ENCODE results near the gene TMEM132C.

TMEM132C gene

DNA sequence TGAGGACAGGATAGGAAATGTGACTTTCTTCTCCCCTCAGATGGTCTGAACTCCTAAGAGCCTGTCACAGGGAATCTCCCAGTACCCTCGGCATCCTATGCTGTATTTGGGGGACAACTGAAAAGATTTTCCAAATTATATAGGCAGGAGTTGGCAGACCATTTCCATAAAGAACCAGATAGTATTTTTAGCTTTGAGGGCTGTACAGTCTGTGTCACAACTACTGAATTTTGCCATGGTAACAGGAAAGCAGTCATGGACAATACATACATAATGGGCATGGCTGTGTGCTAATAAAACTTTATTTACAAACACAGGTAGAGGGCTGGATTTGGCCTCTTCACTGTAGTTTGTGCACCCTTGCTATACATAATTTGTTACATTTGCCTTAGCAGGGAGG, 30.4 kb upstream of the TMEM132C start:
- H3K9me3 ChIP-seq (replicated peaks; ENCODE audit: insufficient read depth, low read length): no peaks in the 10 kb centered on the region
- no peak overlapping the region for H3K4me2 ChIP-seq (ENCODE audit: low read depth, low read length)
- no peak overlapping the region for H3K9ac ChIP-seq (ENCODE audit: low read length)
- H3K79me2 ChIP-seq (ENCODE audit: low read length): no peaks in the 10 kb centered on the region
- no peaks in the 10 kb centered on the region for H3K27me3 ChIP-seq (replicated peaks; ENCODE audit: insufficient read depth, low read length)
- no peak overlapping the region for H2AFZ ChIP-seq (ENCODE audit: low read length)
- no peaks in the 10 kb centered on the region for H3K36me3 ChIP-seq (replicated peaks; ENCODE audit: insufficient read depth, low read length)
- no peaks in the 10 kb centered on the region for H3K9me2 ChIP-seq (replicated peaks; ENCODE audit: insufficient read depth, low read length)
- H3K27ac ChIP-seq (ENCODE audit: low read length): no peak overlapping the region
- H3F3A ChIP-seq (ENCODE audit: insufficient read depth, low read length): no peaks in the 10 kb centered on the region
- no peak for TF ChIP-seq EZH2 (optimal IDR thresholded peaks at IDR 0.05; ENCODE audit: low read depth, low read length)
- TF ChIP-seq EZH2phosphoT487 (IDR thresholded peaks at IDR 0.05; ENCODE audit: low read length): no peak
- TF ChIP-seq, protein P1, sequence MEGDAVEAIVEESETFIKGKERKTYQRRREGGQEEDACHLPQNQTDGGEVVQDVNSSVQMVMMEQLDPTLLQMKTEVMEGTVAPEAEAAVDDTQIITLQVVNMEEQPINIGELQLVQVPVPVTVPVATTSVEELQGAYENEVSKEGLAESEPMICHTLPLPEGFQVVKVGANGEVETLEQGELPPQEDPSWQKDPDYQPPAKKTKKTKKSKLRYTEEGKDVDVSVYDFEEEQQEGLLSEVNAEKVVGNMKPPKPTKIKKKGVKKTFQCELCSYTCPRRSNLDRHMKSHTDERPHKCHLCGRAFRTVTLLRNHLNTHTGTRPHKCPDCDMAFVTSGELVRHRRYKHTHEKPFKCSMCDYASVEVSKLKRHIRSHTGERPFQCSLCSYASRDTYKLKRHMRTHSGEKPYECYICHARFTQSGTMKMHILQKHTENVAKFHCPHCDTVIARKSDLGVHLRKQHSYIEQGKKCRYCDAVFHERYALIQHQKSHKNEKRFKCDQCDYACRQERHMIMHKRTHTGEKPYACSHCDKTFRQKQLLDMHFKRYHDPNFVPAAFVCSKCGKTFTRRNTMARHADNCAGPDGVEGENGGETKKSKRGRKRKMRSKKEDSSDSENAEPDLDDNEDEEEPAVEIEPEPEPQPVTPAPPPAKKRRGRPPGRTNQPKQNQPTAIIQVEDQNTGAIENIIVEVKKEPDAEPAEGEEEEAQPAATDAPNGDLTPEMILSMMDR (IDR thresholded peaks at IDR 0.05; ENCODE audit: low read length): no peak
- H3K4me3 ChIP-seq (ENCODE audit: low read length): no peak overlapping the region
- no peaks in the 10 kb centered on the region for H4K20me1 ChIP-seq (ENCODE audit: insufficient read depth, low read length)
- DNase-seq: no peak
- no peaks in the 10 kb centered on the region for H3K4me1 ChIP-seq (ENCODE audit: low read length)

DNA sequence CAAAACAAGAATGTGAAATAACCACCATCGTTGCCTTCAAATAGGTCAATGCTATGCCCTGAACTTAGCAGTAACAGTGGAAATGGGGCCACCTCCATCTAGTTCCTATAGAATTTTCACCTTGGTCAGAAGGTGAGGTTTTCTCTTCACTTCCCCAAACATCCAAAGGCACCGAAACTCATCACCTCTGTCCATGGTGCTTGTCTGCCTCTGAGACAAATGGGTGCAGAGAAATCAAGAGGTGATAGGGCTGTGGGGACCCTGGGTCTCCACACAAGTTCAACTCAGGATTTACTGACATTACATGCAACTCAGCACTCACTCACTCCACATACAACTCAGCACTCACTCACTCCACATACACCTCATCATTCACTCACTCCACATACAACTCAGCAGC, 26.2 kb upstream of the TMEM132C start:
- H3K27ac ChIP-seq (ENCODE audit: low read length): no peak overlapping the region
- H3K36me3 ChIP-seq (replicated peaks; ENCODE audit: insufficient read depth, low read length): no peaks in the 10 kb centered on the region
- H3K4me2 ChIP-seq (ENCODE audit: low read depth, low read length): no peak overlapping the region
- no peak overlapping the region for H2AFZ ChIP-seq (ENCODE audit: low read length)
- no peak overlapping the region for H3K9ac ChIP-seq (ENCODE audit: low read length)
- H4K20me1 ChIP-seq (ENCODE audit: insufficient read depth, low read length): no peaks in the 10 kb centered on the region
- H3K9me2 ChIP-seq (replicated peaks; ENCODE audit: insufficient read depth, low read length): no peaks in the 10 kb centered on the region
- DNase-seq: no peak
- H3K9me3 ChIP-seq (replicated peaks; ENCODE audit: insufficient read depth, low read length): no peaks in the 10 kb centered on the region
- H3K4me3 ChIP-seq (ENCODE audit: low read length): no peak overlapping the region
- H3K79me2 ChIP-seq (ENCODE audit: low read length): no peaks in the 10 kb centered on the region
- no peaks in the 10 kb centered on the region for H3F3A ChIP-seq (ENCODE audit: insufficient read depth, low read length)
- no peaks in the 10 kb centered on the region for H3K27me3 ChIP-seq (replicated peaks; ENCODE audit: insufficient read depth, low read length)
- TF ChIP-seq EZH2phosphoT487 (IDR thresholded peaks at IDR 0.05; ENCODE audit: low read length) (no peak), EZH2 (optimal IDR thresholded peaks at IDR 0.05; ENCODE audit: low read depth, low read length) (no peak)
- TF ChIP-seq, protein P1 (IDR thresholded peaks at IDR 0.05; ENCODE audit: low read length): no peak
- no peaks in the 10 kb centered on the region for H3K4me1 ChIP-seq (ENCODE audit: low read length)

DNA sequence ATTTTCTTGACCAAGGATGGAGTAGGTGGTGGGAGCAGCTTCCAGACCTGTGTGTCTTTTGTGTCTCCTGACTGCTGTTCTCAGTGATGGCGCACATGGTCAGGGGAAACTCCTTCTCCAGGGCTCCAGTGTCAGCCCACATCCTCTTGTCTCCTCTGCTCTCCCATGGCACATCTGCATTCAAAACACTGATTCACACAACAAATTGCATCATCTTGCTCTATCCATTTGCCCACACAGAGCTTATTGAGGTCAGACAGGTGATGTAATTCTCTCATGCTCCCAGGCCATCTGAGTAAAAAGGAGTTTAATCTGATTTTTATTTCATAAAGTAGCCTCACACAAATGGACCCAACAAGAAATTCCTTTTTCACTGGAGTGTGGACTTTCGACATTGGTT, 21.8 kb upstream of the TMEM132C start:
- Histone ChIP-seq H3K36me3 (replicated peaks; ENCODE audit: insufficient read depth, low read length) (no peaks in the 10 kb centered on the region), H3K9me2 (replicated peaks; ENCODE audit: insufficient read depth, low read length) (no peaks in the 10 kb centered on the region), H3K4me3 (ENCODE audit: low read length) (no peak overlapping the region), H3K4me2 (ENCODE audit: low read depth, low read length) (no peak overlapping the region), H3K9me3 (replicated peaks; ENCODE audit: insufficient read depth, low read length) (no peaks in the 10 kb centered on the region), H3K4me1 (ENCODE audit: low read length) (no peaks in the 10 kb centered on the region), H3K27me3 (replicated peaks; ENCODE audit: insufficient read depth, low read length) (no peaks in the 10 kb centered on the region), H2AFZ (ENCODE audit: low read length) (no peak overlapping the region), H3F3A (ENCODE audit: insufficient read depth, low read length) (no peaks in the 10 kb centered on the region), H4K20me1 (ENCODE audit: insufficient read depth, low read length) (no peaks in the 10 kb centered on the region), H3K9ac (ENCODE audit: low read length) (no peak overlapping the region), H3K79me2 (ENCODE audit: low read length) (no peaks in the 10 kb centered on the region), H3K27ac (ENCODE audit: low read length) (no peak overlapping the region)
- TF ChIP-seq EZH2phosphoT487 (IDR thresholded peaks at IDR 0.05; ENCODE audit: low read length) (no peak), EZH2 (optimal IDR thresholded peaks at IDR 0.05; ENCODE audit: low read depth, low read length) (no peak)
- TF ChIP-seq, protein P1 (IDR thresholded peaks at IDR 0.05; ENCODE audit: low read length): no peak
- no peak for DNase-seq

All from MM.1S (cell line).